ENCODE results near the gene TMEM150A. TPM values are rescaled to one million over a fixed set of nuclear protein-coding genes. Genes with fewer than 3 reads are reported as not detected.
A peak's percentile ranks its signal among the peaks of the same experiment; 100 is the strongest.

Gene TMEM150A
- total and polyA plus RNA-seq, 9 donors, result 7.0 to 27.1 (median 17.8) TPM

DNA sequence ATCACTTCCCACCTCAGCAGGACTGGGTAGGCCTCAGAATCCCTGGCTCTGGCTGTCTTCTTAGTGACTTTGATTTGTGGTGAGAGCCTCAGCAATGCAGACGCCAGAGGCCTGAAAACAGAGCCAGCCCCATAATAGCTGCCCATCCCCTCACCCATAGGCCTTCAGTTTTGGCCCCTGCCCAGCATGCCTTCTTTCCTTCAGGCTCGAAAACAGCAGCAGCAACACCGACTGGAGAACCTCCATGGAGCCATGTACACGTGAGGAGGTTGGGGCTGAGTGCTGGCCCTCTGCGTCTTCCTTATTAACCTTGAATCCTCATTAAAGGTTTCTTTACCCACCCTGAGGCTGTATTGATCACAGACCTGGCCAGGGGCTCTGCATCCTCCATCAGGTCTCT, 5.3 kb downstream of the TMEM150A start:
- H3K36me3 ChIP-seq, result no peaks in the 10 kb centered on the region
- DNase-seq, result no peak
- no peaks in the 10 kb centered on the region for H3K27me3 ChIP-seq
- no peaks in the 10 kb centered on the region for H3K9me3 ChIP-seq
- WGBS, 3 donors, result 64 to 69% (median 67%) methylated on average over 5 of the region's 5 CpGs
- H3K4me1 ChIP-seq (ENCODE audit: insufficient read depth), result peaks cover 13% of the 10 kb centered on the region
- intact Hi-C loops (cut with DNase I), result no loop called here
- H3K27ac ChIP-seq, result no peak overlapping the region
- TF ChIP-seq POLR2A (IDR thresholded peaks at IDR 0.05) (no peak), EP300 (IDR thresholded peaks at IDR 0.05) (no peak)
- TF ChIP-seq, protein P1, sequence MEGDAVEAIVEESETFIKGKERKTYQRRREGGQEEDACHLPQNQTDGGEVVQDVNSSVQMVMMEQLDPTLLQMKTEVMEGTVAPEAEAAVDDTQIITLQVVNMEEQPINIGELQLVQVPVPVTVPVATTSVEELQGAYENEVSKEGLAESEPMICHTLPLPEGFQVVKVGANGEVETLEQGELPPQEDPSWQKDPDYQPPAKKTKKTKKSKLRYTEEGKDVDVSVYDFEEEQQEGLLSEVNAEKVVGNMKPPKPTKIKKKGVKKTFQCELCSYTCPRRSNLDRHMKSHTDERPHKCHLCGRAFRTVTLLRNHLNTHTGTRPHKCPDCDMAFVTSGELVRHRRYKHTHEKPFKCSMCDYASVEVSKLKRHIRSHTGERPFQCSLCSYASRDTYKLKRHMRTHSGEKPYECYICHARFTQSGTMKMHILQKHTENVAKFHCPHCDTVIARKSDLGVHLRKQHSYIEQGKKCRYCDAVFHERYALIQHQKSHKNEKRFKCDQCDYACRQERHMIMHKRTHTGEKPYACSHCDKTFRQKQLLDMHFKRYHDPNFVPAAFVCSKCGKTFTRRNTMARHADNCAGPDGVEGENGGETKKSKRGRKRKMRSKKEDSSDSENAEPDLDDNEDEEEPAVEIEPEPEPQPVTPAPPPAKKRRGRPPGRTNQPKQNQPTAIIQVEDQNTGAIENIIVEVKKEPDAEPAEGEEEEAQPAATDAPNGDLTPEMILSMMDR (IDR thresholded peaks at IDR 0.05), result no peak
- H3K4me3 ChIP-seq, result no peak overlapping the region

DNA sequence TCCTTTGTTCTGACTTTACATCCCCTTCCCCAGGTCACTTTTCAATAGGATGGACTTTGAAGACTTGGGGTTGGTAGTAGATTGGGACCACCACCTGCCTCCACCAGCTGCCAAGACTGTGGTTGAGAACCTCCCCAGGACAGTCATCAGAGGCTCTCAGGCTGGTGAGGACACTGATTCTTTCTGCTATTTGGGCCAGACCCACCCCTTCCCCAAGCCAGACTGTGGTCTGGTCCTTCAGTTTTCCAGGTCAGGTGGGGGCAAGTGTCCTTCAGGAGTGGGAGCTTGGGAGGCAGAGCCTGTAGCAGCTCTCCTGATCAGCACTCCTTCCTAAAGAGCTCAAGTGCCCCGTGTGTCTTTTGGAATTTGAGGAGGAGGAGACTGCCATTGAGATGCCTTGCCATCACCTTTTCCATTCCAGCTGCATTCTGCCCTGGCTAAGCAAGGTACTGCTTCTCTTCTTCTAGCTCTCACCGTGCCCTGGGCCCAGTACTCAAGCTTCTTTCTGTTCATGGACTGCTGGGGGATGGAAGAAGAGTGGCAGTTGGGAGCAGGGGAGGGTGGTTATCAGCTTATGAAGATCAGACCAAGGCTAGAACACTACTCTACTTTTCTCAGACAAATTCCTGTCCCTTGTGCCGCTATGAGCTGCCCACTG, 5.9 kb downstream of the TMEM150A start:
- H3K36me3 ChIP-seq, result no peaks in the 10 kb centered on the region
- no peak for DNase-seq
- no peaks in the 10 kb centered on the region for H3K9me3 ChIP-seq
- H3K4me1 ChIP-seq (ENCODE audit: insufficient read depth), result peaks cover 11% of the 10 kb centered on the region
- intact Hi-C loops (cut with DNase I), result no loop called here
- H3K4me3 ChIP-seq, result peak overlapping the region; percentile 83
- H3K27me3 ChIP-seq, result no peaks in the 10 kb centered on the region
- no peak overlapping the region for H3K27ac ChIP-seq
- 37 to 62% (median 61%) methylated on average over 3 of the region's 3 CpGs for WGBS, 3 donors
- TF ChIP-seq, protein P1 (IDR thresholded peaks at IDR 0.05), result no peak

- peak overlapping the region; percentile 83 for H3K4me3 ChIP-seq
- DNase-seq, result no peak
- no peaks in the 10 kb centered on the region for H3K36me3 ChIP-seq
- H3K4me1 ChIP-seq (ENCODE audit: insufficient read depth), result peaks cover 12% of the 10 kb centered on the region
- H3K27ac ChIP-seq, result peak overlapping the region in 1 of 2 donors; percentile 74
- intact Hi-C loops (cut with DNase I), result no loop called here
- WGBS, 3 donors, result 1 to 2% (median 1%) methylated on average over 10 of the region's 10 CpGs
- no peaks in the 10 kb centered on the region for H3K27me3 ChIP-seq
- TF ChIP-seq POLR2A (IDR thresholded peaks at IDR 0.05) (no peak), EP300 (IDR thresholded peaks at IDR 0.05) (no peak)
- TF ChIP-seq, protein P1 (IDR thresholded peaks at IDR 0.05), result no peak
- no peaks in the 10 kb centered on the region for H3K9me3 ChIP-seq
These were observed 6.5 kb downstream of the TMEM150A start for GRCh38 chr2:85596026-85596333.

GRCh38 chr2:85595301-85596025, 7.0 kb downstream of the TMEM150A start, which contains the start of gene RNF181:
Gene RNF181, plus strand, starts transcription at chr2:85595745. Its CDS starts 19 bp downstream, at chr2:85595764.
- Histone ChIP-seq H3K9me3 (no peaks in the 10 kb centered on the region), H3K4me1 (ENCODE audit: insufficient read depth) (peaks cover 17% of the 10 kb centered on the region), H3K27me3 (no peaks in the 10 kb centered on the region), H3K4me3 (peak within 1 kb of the TSS; percentile 83), H3K36me3 (no peaks in the 10 kb centered on the region), H3K27ac (peak within 1 kb of the TSS; percentile 11 to 74)
- intact Hi-C loops (cut with DNase I), result no loop called here
- DNase-seq, result peak; percentile 91 to 95 (median 92)
- 0% methylated on average over 37 to 47 of the region's 47 CpGs for WGBS, 3 donors
- TF ChIP-seq EP300 (IDR thresholded peaks at IDR 0.05), result no peak
- peak; percentile 88 for TF ChIP-seq POLR2A (IDR thresholded peaks at IDR 0.05)
